Upper lobe of left lung (tissue), 6 donors: ENCODE data around the gene GGTA1. TPM values are rescaled to one million over a fixed set of nuclear protein-coding genes. Genes with fewer than 3 reads are reported as not detected.

ENCODE experiments used
- ATAC-seq, 2 donors: fragments of 200-7000 bp; cut with Tn5 transposase; one replicate each; pipeline ENCODE4 v1.9.1; 2022; ENCODE audit warnings: mild to moderate bottlenecking in 2 of 2, moderate library complexity in 2 of 2; ENCODE audit not compliant: low FRiP score in 2 of 2
- DNase-seq, 2 donors: peaks; one replicate each; pipeline ENCODE4 v3.0.0-alpha.2; 2019 to 2020
- H3K27ac ChIP-seq, 4 donors: fragments of 200-600 bp; sonication (generic); one replicate each; pipeline ENCODE4 v1.5.1; 2016 to 2019
- H3K27me3 ChIP-seq, 4 donors: fragments of 200-600 bp; sonication (generic); one replicate each; pipeline ENCODE4 v1.5.1; 2017 to 2019
- H3K36me3 ChIP-seq, 4 donors: fragments of 200-600 bp; sonication (generic); one replicate each; pipeline ENCODE4 v1.5.1; 2016 to 2019
- H3K4me1 ChIP-seq, 4 donors: fragments of 200-600 bp; sonication (generic); one replicate each; pipeline ENCODE4 v1.5.1; 2018 to 2019
- H3K4me3 ChIP-seq, 4 donors: fragments of 200-600 bp; sonication (generic); one replicate each; pipeline ENCODE4 v1.5.1; 2017 to 2019; ENCODE audit warnings: mild to moderate bottlenecking in 2 of 4, moderate library complexity in 1 of 4
- H3K9me3 ChIP-seq, 4 donors: fragments of 200-600 bp; sonication (generic); one replicate each; pipeline ENCODE4 v1.5.1; 2018 to 2019
- CTCF ChIP-seq, 6 experiments: fragments of 450-650 bp in 4 of 6; fragments of 200-600 bp in 2 of 6; sonication (generic) in 2 of 6; IDR thresholded peaks; one replicate each; pipeline ENCODE4 v1.5.1; 2016 to 2019; ENCODE audit warnings: antibody characterized with exemption in 6 of 6
- EP300 ChIP-seq, 4 donors: sonication (generic); formaldehyde crosslinking; IDR thresholded peaks; one replicate each; pipeline ENCODE4 v1.5.1; 2017; ENCODE audit warnings: antibody characterized with exemption in 4 of 4, control low read depth in 2 of 4
- POLR2A ChIP-seq, 4 donors: fragments of 450-650 bp; IDR thresholded peaks; one replicate each; pipeline ENCODE4 v1.5.1; 2016 to 2017; ENCODE audit warnings: antibody characterized with exemption in 4 of 4, mild to moderate bottlenecking in 2 of 4
- POLR2AphosphoS5 ChIP-seq, 2 donors: sonication (generic); formaldehyde crosslinking; IDR thresholded peaks; one replicate each; pipeline ENCODE4 v1.5.1; 2017; ENCODE audit warnings: antibody characterized with exemption in 2 of 2
- WGBS, 2 donors: methylation state at CpG; one replicate each; pipeline ENCODE4 v1.1.5; 2017 to 2018; 5-methylcytosine and 5-hydroxymethylcytosine counted together
- total RNA-seq, 6 donors: library from RNA; depleted of rRNA in 4 of 6; stranded (reverse); fragments of >200 nt in 4 of 6; gene quantifications; one replicate each; pipeline versions ENCODE4 v1.1.0 to v1.2.1, GENCODE V29; 2016 to 2021
- donor health status: DM: no; HTN: no; CAD: no; lungs with moderate emphysema.
- donor health status: DM: no; HTN: yes; CAD: no; lungs with severe emphysema.

The GGTA1 gene
- total RNA-seq, 6 donors from 2014 or later = 6.3 to 12.3 (median 8.1) TPM

GRCh38 chr9:121445986-121446385 lies 53.7 kb downstream of the GGTA1 start:
- no peak for TF ChIP-seq POLR2AphosphoS5 (IDR thresholded peaks at IDR 0.05)
- peak in 1 of 6 experiments; percentile 9 for TF ChIP-seq CTCF (IDR thresholded peaks at IDR 0.05)

GRCh38 chr9:121443981-121444380 lies 55.7 kb downstream of the GGTA1 start:
- H3K27ac ChIP-seq = no peak overlapping the region
- H3K27me3 ChIP-seq = no peaks in the 10 kb centered on the region
- H3K36me3 ChIP-seq = no peaks in the 10 kb centered on the region
- H3K9me3 ChIP-seq = no peaks in the 10 kb centered on the region
- DNase-seq (no peak), ATAC-seq (no peak)
- no peaks in the 10 kb centered on the region for H3K4me1 ChIP-seq
- 85 to 93% methylated on average over 7 of the region's 7 CpGs for WGBS, 2 donors
- no peak overlapping the region for H3K4me3 ChIP-seq
- TF ChIP-seq EP300 (IDR thresholded peaks at IDR 0.05) (no peak), POLR2A (IDR thresholded peaks at IDR 0.05) (no peak), POLR2AphosphoS5 (IDR thresholded peaks at IDR 0.05) (no peak), CTCF (IDR thresholded peaks at IDR 0.05) (no peak)

More at GRCh38 chr9:121445986-121446385, 53.7 kb downstream of the GGTA1 start:
- no peaks in the 10 kb centered on the region for H3K9me3 ChIP-seq
- no peak for ATAC-seq
- WGBS, 2 donors = 88 to 91% methylated on average over 3 of the region's 3 CpGs
- DNase-seq = no peak
- H3K27ac ChIP-seq = no peak overlapping the region
- H3K4me3 ChIP-seq = no peak overlapping the region
- H3K4me1 ChIP-seq = no peaks in the 10 kb centered on the region
- no peaks in the 10 kb centered on the region for H3K27me3 ChIP-seq
- no peaks in the 10 kb centered on the region for H3K36me3 ChIP-seq

GRCh38 chr9:121441165-121441564 lies 58.5 kb downstream of the GGTA1 start:
- TF ChIP-seq POLR2AphosphoS5 (IDR thresholded peaks at IDR 0.05) (no peak), EP300 (IDR thresholded peaks at IDR 0.05) (no peak), POLR2A (IDR thresholded peaks at IDR 0.05) (no peak), CTCF (IDR thresholded peaks at IDR 0.05) (no peak)
- Histone ChIP-seq H3K36me3 (no peaks in the 10 kb centered on the region), H3K27me3 (no peaks in the 10 kb centered on the region), H3K4me1 (no peaks in the 10 kb centered on the region), H3K27ac (no peak overlapping the region), H3K4me3 (no peak overlapping the region), H3K9me3 (no peaks in the 10 kb centered on the region)
- ATAC-seq (no peak), DNase-seq (no peak)
- 58 to 62% methylated on average over 1 of the region's 1 CpG for WGBS, 2 donors

GRCh38 chr9:121439711-121440664 lies 59.7 kb downstream of the GGTA1 start:
- Histone ChIP-seq H3K36me3 (no peaks in the 10 kb centered on the region), H3K4me1 (no peaks in the 10 kb centered on the region), H3K9me3 (no peaks in the 10 kb centered on the region), H3K4me3 (no peak overlapping the region), H3K27me3 (no peaks in the 10 kb centered on the region), H3K27ac (no peak overlapping the region)
- TF ChIP-seq CTCF (IDR thresholded peaks at IDR 0.05) (no peak), POLR2AphosphoS5 (IDR thresholded peaks at IDR 0.05) (no peak), EP300 (IDR thresholded peaks at IDR 0.05) (no peak), POLR2A (IDR thresholded peaks at IDR 0.05) (no peak)
- 60 to 64% methylated on average over 8 of the region's 8 CpGs for WGBS, 2 donors
- DNase-seq (no peak), ATAC-seq (peak in 1 of 2 donors; percentile 64)
